HG03060 (cell line): ENCODE data around the gene DYRK3.
"Not testable (repeated sequence)": the region's sequence is repeated elsewhere in the genome, so short reads cannot be mapped to it uniquely, and the experiment has no call there.

Experiments used
- ATAC-seq: cut with Tn5 transposase; IDR thresholded peaks from one replicate; pipeline ENCODE4 v1.9.1; 2021; ENCODE audit warnings: low read depth, moderate number of reproducible peaks; ENCODE audit not compliant: unreplicated experiment

Gene DYRK3

GRCh38 chr1:206628916-206629315 is 6.4 kb upstream of the DYRK3 start:
- no peak for ATAC-seq

GRCh38 chr1:206631085-206631509 is 4.2 kb upstream of the DYRK3 start:
- ATAC-seq: no peak

GRCh38 chr1:206633708-206634121 is 1.6 kb upstream of the DYRK3 start:
- no peak for ATAC-seq

- ATAC-seq: no peak
Observed at GRCh38 chr1:206634365-206635079, 814 bp upstream of the DYRK3 start.

- ATAC-seq: no peak
Observed at GRCh38 chr1:206635978-206636345, 626 bp downstream of the DYRK3 start.

GRCh38 chr1:206636671-206637070 is 1.3 kb downstream of the DYRK3 start:
- ATAC-seq: no peak

- ATAC-seq: no peak
Observed at GRCh38 chr1:206637605-206638004, 2.3 kb downstream of the DYRK3 start.

GRCh38 chr1:206642074-206642473 is 6.7 kb downstream of the DYRK3 start:
- not testable (repeated sequence) for ATAC-seq

GRCh38 chr1:206643118-206643698 is 7.9 kb downstream of the DYRK3 start:
- no peak for ATAC-seq

GRCh38 chr1:206646504-206646903 is 11.2 kb downstream of the DYRK3 start:
- ATAC-seq: no peak

GRCh38 chr1:206647224-206647623 is 11.9 kb downstream of the DYRK3 start:
- ATAC-seq: no peak

GRCh38 chr1:206649261-206649921 is 14.1 kb downstream of the DYRK3 start:
- ATAC-seq: no peak

- ATAC-seq: no peak
Observed at GRCh38 chr1:206651014-206651413, 15.7 kb downstream of the DYRK3 start.

- no peak for ATAC-seq
Observed at GRCh38 chr1:206651958-206652890, 16.9 kb downstream of the DYRK3 start.

- no peak for ATAC-seq
Observed at GRCh38 chr1:206653715-206654459, 18.6 kb downstream of the DYRK3 start.

GRCh38 chr1:206654828-206655227 is 19.5 kb downstream of the DYRK3 start:
- no peak for ATAC-seq

- no peak for ATAC-seq
Observed at GRCh38 chr1:206655471-206655882, 20.1 kb downstream of the DYRK3 start.

- ATAC-seq: no peak
Observed at GRCh38 chr1:206656936-206657335, 21.6 kb downstream of the DYRK3 start.

- no peak for ATAC-seq
Observed at GRCh38 chr1:206657751-206658150, 22.4 kb downstream of the DYRK3 start.
